HL-60 (cell line): ENCODE measurements around the gene TFAP2A.

Experiments used
- DNase-seq, 2 experiments: peaks; one replicate each; pipeline ENCODE4 v3.0.0-alpha.2; 2010 to 2020; ENCODE audit warnings: low read depth in 1 of 2, low spot score in 1 of 2
- H3K27ac ChIP-seq: fragments of 250-450 bp; sonication (Bioruptor Pico); replicated peaks from 2 replicates; pipeline ENCODE4 v1.5.1; 2020; ENCODE audit warnings: mild to moderate bottlenecking, moderate library complexity
- H3K27me3 ChIP-seq: fragments of 250-450 bp; sonication (Bioruptor Pico); 2 replicates; pipeline ENCODE4 v1.5.1; 2021; ENCODE audit warnings: mild to moderate bottlenecking, moderate library complexity; ENCODE audit not compliant: insufficient read depth, poor library complexity, severe bottlenecking
- H3K4me3 ChIP-seq: replicated peaks from 2 replicates; pipeline ENCODE4 v1.5.1; 2011; ENCODE audit warnings: mild to moderate bottlenecking, control low read depth, low read length; ENCODE audit not compliant: insufficient read depth
- GABPA ChIP-seq: IDR thresholded peaks from 2 replicates; pipeline ENCODE4 v1.6.1; 2012; ENCODE audit warnings: low read depth
- POLR2AphosphoS5 ChIP-seq: IDR thresholded peaks from 2 replicates; pipeline ENCODE4 v1.6.1; 2012; ENCODE audit warnings: low read depth
- SPI1 ChIP-seq: IDR thresholded peaks from 2 replicates; pipeline ENCODE4 v1.6.1; 2012; ENCODE audit warnings: low read depth, mild to moderate bottlenecking, borderline replicate concordance
- TF ChIP-seq, protein P1 (sequence below): IDR thresholded peaks from one replicate; pipeline ENCODE4 v1.5.1; 2011; ENCODE audit warnings: low read length, control low read depth, inconsistent platforms; ENCODE audit not compliant: insufficient read depth
- TF ChIP-seq, protein P2 (sequence below): IDR thresholded peaks from 2 replicates; pipeline ENCODE4 v1.6.1; 2012; ENCODE audit warnings: low read depth; ENCODE audit not compliant: insufficient replicate concordance

Gene TFAP2A

DNA sequence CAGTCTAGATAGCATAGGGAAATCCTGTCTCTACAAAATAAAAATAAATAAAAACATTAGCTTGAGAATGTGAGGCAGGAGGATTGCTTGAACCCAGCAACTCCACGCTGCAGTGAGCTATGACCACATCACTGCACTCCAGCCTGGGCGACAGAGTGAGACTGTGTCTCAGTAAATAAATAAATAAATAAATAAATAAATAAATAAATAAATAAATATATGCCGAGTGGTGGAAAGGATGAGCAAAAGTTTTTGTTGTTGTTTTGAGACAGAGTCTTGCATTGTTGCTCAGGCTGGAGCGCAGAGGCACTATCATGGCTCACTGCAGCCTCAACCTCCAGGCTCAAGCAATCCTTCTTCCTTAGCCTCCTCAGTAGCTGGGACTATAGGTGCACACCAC lies 53.4 kb downstream of the TFAP2A start:
- no peaks in the 10 kb centered on the region for H3K27me3 ChIP-seq
- DNase-seq: no peak
- no peak for TF ChIP-seq SPI1
- TF ChIP-seq, protein P1, sequence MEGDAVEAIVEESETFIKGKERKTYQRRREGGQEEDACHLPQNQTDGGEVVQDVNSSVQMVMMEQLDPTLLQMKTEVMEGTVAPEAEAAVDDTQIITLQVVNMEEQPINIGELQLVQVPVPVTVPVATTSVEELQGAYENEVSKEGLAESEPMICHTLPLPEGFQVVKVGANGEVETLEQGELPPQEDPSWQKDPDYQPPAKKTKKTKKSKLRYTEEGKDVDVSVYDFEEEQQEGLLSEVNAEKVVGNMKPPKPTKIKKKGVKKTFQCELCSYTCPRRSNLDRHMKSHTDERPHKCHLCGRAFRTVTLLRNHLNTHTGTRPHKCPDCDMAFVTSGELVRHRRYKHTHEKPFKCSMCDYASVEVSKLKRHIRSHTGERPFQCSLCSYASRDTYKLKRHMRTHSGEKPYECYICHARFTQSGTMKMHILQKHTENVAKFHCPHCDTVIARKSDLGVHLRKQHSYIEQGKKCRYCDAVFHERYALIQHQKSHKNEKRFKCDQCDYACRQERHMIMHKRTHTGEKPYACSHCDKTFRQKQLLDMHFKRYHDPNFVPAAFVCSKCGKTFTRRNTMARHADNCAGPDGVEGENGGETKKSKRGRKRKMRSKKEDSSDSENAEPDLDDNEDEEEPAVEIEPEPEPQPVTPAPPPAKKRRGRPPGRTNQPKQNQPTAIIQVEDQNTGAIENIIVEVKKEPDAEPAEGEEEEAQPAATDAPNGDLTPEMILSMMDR: no peak
- TF ChIP-seq, protein P2, sequence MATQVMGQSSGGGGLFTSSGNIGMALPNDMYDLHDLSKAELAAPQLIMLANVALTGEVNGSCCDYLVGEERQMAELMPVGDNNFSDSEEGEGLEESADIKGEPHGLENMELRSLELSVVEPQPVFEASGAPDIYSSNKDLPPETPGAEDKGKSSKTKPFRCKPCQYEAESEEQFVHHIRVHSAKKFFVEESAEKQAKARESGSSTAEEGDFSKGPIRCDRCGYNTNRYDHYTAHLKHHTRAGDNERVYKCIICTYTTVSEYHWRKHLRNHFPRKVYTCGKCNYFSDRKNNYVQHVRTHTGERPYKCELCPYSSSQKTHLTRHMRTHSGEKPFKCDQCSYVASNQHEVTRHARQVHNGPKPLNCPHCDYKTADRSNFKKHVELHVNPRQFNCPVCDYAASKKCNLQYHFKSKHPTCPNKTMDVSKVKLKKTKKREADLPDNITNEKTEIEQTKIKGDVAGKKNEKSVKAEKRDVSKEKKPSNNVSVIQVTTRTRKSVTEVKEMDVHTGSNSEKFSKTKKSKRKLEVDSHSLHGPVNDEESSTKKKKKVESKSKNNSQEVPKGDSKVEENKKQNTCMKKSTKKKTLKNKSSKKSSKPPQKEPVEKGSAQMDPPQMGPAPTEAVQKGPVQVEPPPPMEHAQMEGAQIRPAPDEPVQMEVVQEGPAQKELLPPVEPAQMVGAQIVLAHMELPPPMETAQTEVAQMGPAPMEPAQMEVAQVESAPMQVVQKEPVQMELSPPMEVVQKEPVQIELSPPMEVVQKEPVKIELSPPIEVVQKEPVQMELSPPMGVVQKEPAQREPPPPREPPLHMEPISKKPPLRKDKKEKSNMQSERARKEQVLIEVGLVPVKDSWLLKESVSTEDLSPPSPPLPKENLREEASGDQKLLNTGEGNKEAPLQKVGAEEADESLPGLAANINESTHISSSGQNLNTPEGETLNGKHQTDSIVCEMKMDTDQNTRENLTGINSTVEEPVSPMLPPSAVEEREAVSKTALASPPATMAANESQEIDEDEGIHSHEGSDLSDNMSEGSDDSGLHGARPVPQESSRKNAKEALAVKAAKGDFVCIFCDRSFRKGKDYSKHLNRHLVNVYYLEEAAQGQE: no peak
- no peak for TF ChIP-seq GABPA
- no peak for TF ChIP-seq POLR2AphosphoS5
- no peak overlapping the region for H3K4me3 ChIP-seq
- no peak overlapping the region for H3K27ac ChIP-seq

DNA sequence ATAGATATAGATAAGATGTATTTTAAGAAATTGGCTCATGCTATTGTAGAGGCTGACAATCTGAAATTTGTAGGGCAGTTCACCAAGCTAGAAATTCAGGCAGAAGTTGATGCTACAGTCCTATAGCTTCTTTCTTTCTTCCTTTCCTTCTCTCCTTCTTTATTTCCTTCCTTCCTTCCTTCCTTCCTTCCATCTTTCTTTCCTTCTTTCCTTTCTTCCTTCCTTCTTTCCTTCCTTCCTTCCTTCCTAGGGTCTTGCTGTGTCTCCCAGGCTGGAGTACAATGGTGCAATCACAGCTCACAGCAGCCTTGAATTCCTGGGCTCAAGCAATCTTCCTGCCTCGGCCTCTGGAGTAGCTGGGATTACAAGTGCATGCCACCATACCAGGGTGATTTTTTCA lies 55.3 kb downstream of the TFAP2A start:
- TF ChIP-seq POLR2AphosphoS5 (no peak), SPI1 (no peak), GABPA (no peak)
- TF ChIP-seq, protein P2: no peak
- TF ChIP-seq, protein P1: no peak
- Histone ChIP-seq H3K27me3 (no peaks in the 10 kb centered on the region), H3K27ac (no peak overlapping the region), H3K4me3 (no peak overlapping the region)
- DNase-seq: no peak

DNA sequence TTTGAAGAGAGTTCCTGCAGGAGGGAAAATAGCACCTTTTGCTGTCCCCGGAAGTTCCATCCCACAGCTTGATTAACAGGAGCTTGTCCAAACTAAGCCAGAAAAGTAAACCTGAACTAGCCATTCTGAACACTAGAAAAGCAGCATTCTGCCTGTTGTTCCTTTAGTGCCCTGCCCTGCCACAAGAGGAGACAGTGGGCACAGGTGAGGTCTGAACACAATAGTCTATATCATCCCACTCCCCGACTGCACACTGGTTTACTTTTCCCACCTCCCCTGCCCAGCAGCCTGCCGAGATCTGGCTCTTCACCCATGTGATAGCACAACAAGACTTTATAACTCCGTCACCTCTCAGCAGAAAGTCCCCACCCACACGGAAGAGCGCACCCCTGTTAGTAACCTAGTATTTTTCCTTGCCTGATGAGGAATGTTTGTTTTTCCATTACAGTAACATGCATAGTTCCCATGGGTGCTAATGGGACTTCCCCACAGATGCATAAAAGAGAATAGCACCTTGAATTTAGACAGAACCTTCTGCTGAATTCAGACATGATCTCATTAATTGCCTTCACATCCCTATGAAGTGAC lies 59.7 kb downstream of the TFAP2A start:
- Histone ChIP-seq H3K27ac (no peak overlapping the region), H3K4me3 (no peak overlapping the region), H3K27me3 (no peaks in the 10 kb centered on the region)
- TF ChIP-seq GABPA (no peak), SPI1 (no peak), POLR2AphosphoS5 (no peak)
- TF ChIP-seq, protein P1: no peak
- TF ChIP-seq, protein P2: no peak
- DNase-seq: no peak
